MM.1S (cell line): ENCODE data around the gene ATP8A1.

Experiments used
- DNase-seq: peaks from one replicate; pipeline ENCODE4 v3.0.0-alpha.2; 2015
- H2AFZ ChIP-seq: fragments of 300-600 bp; sonication (generic); 2 replicates; pipeline ENCODE4 v1.6.0; 2016; ENCODE audit warnings: antibody characterized with exemption, low read length
- H3F3A ChIP-seq: fragments of 300-600 bp; sonication (generic); 2 replicates; pipeline ENCODE4 v1.6.1; 2016; ENCODE audit warnings: mild to moderate bottlenecking, antibody characterized with exemption, low read length, moderate library complexity, mixed read lengths; ENCODE audit not compliant: insufficient read depth
- H3K27ac ChIP-seq: fragments of 300-600 bp; sonication (generic); 2 replicates; pipeline ENCODE4 v1.5.1; 2016; ENCODE audit warnings: mild to moderate bottlenecking, low read length
- H3K27me3 ChIP-seq: fragments of 300-600 bp; sonication (generic); replicated peaks from 2 replicates; pipeline ENCODE4 v1.6.0; 2016; ENCODE audit warnings: low read length; ENCODE audit not compliant: insufficient read depth
- H3K36me3 ChIP-seq: fragments of 300-600 bp; sonication (generic); replicated peaks from 2 replicates; pipeline ENCODE4 v1.6.1; 2016; ENCODE audit warnings: mild to moderate bottlenecking, low read length, mixed read lengths; ENCODE audit not compliant: insufficient read depth
- H3K4me1 ChIP-seq: fragments of 300-600 bp; sonication (generic); 2 replicates; pipeline ENCODE4 v1.6.1; 2016; ENCODE audit warnings: low read length, mixed read lengths
- H3K4me2 ChIP-seq: fragments of 300-600 bp; sonication (generic); 2 replicates; pipeline ENCODE4 v1.6.0; 2016; ENCODE audit warnings: low read depth, low read length
- H3K4me3 ChIP-seq: fragments of 300-600 bp; sonication (generic); 2 replicates; pipeline ENCODE4 v1.5.1; 2016; ENCODE audit warnings: low read length, mixed read lengths
- H3K79me2 ChIP-seq: fragments of 300-600 bp; sonication (generic); 2 replicates; pipeline ENCODE4 v1.6.1; 2016; ENCODE audit warnings: mixed run types, low read length, mixed read lengths
- H3K9ac ChIP-seq: fragments of 300-600 bp; sonication (generic); 2 replicates; pipeline ENCODE4 v1.6.1; 2016; ENCODE audit warnings: low read length, mixed read lengths
- H3K9me2 ChIP-seq: fragments of 300-600 bp; sonication (generic); replicated peaks from 2 replicates; pipeline ENCODE4 v1.6.1; 2016; ENCODE audit warnings: mild to moderate bottlenecking, low read length, mixed read lengths; ENCODE audit not compliant: insufficient read depth
- H3K9me3 ChIP-seq: fragments of 300-600 bp; sonication (generic); replicated peaks from 2 replicates; pipeline ENCODE4 v1.6.1; 2016; ENCODE audit warnings: mild to moderate bottlenecking, low read length, mixed read lengths; ENCODE audit not compliant: insufficient read depth
- H4K20me1 ChIP-seq: fragments of 300-600 bp; sonication (generic); 2 replicates; pipeline ENCODE4 v1.6.1; 2016; ENCODE audit warnings: mild to moderate bottlenecking, low read length, moderate library complexity, mixed read lengths; ENCODE audit not compliant: insufficient read depth
- CTCF ChIP-seq: fragments of 300-600 bp; sonication (generic); IDR thresholded peaks from 2 replicates; pipeline ENCODE4 v1.5.1; 2016; ENCODE audit warnings: antibody characterized with exemption, low read length, mixed read lengths
- EZH2 ChIP-seq: fragments of 300-600 bp; sonication (generic); optimal IDR thresholded peaks from 2 replicates; pipeline ENCODE3; 2017; ENCODE audit warnings: low read depth, mild to moderate bottlenecking, antibody characterized with exemption, low read length, mixed read lengths
- EZH2phosphoT487 ChIP-seq: fragments of 300-600 bp; sonication (generic); IDR thresholded peaks from 2 replicates; pipeline ENCODE4 v1.6.1; 2018; ENCODE audit warnings: antibody characterized with exemption, low read length

The ATP8A1 gene

GRCh38 chr4:42543762-42544161 lies 113.1 kb downstream of the ATP8A1 start:
- Histone ChIP-seq H4K20me1 (no peaks in the 10 kb centered on the region), H3K9me3 (no peaks in the 10 kb centered on the region), H3K9ac (no peak overlapping the region), H3K9me2 (no peaks in the 10 kb centered on the region), H3K4me3 (no peak overlapping the region), H3K4me2 (no peak overlapping the region), H3K36me3 (no peaks in the 10 kb centered on the region), H3K27ac (no peak overlapping the region), H3K4me1 (peaks cover 13% of the 10 kb centered on the region), H3K79me2 (no peaks in the 10 kb centered on the region), H3K27me3 (no peaks in the 10 kb centered on the region), H3F3A (peaks cover 3% of the 10 kb centered on the region; the same call in 1 of the 2 replicates), H2AFZ (no peak overlapping the region)
- no peak for DNase-seq
- no peak for TF ChIP-seq CTCF
- TF ChIP-seq EZH2: no peak
- no peak for TF ChIP-seq EZH2phosphoT487

- no peak overlapping the region for H2AFZ ChIP-seq
- TF ChIP-seq EZH2phosphoT487: no peak
- TF ChIP-seq CTCF: no peak
- no peak for DNase-seq
These were observed 113.8 kb downstream of the ATP8A1 start for GRCh38 chr4:42543126-42543525.

GRCh38 chr4:42541647-42542046 lies 115.3 kb downstream of the ATP8A1 start:
- DNase-seq: no peak
- Histone ChIP-seq H2AFZ (no peak overlapping the region), H3K27ac (no peak overlapping the region), H3K79me2 (no peaks in the 10 kb centered on the region), H3K9me3 (no peaks in the 10 kb centered on the region), H3K36me3 (no peaks in the 10 kb centered on the region), H3K27me3 (no peaks in the 10 kb centered on the region), H3K4me2 (no peak overlapping the region), H3K4me1 (peaks cover 13% of the 10 kb centered on the region), H3K4me3 (no peak overlapping the region), H3K9me2 (no peaks in the 10 kb centered on the region), H3F3A (peaks cover 3% of the 10 kb centered on the region; the same call in 1 of the 2 replicates), H4K20me1 (no peaks in the 10 kb centered on the region), H3K9ac (no peak overlapping the region)
- TF ChIP-seq EZH2phosphoT487 (no peak), EZH2 (no peak), CTCF (no peak)

More at GRCh38 chr4:42543126-42543525, 113.8 kb downstream of the ATP8A1 start:
- Histone ChIP-seq H3K36me3 (no peaks in the 10 kb centered on the region), H3K4me3 (no peak overlapping the region), H3F3A (peaks cover 3% of the 10 kb centered on the region; the same call in 1 of the 2 replicates), H3K79me2 (no peaks in the 10 kb centered on the region), H3K9ac (no peak overlapping the region), H3K27me3 (no peaks in the 10 kb centered on the region), H3K9me3 (no peaks in the 10 kb centered on the region), H3K4me1 (peaks cover 13% of the 10 kb centered on the region), H4K20me1 (no peaks in the 10 kb centered on the region), H3K27ac (no peak overlapping the region), H3K4me2 (no peak overlapping the region), H3K9me2 (no peaks in the 10 kb centered on the region)
